Stomach (tissue), 4 donors: Measurements from ENCODE around the gene GUCY1A1.

Experiments used
- CTCF ChIP-seq, 7 experiments: fragments of 450-650 bp in 4 of 7; fragments of 200-600 bp in 3 of 7; sonication (generic) in 3 of 7; IDR thresholded peaks; one replicate each; pipeline ENCODE4 v1.5.1; 2016 to 2019; ENCODE audit warnings: antibody characterized with exemption in 7 of 7, control low read depth in 2 of 7, mild to moderate bottlenecking in 1 of 7
- POLR2A ChIP-seq, 4 donors: fragments of 450-650 bp; IDR thresholded peaks; one replicate each; pipeline ENCODE4 v1.6.1; 2016; ENCODE audit warnings: antibody characterized with exemption in 4 of 4, control low read depth in 2 of 4, mild to moderate bottlenecking in 1 of 4, moderate library complexity in 1 of 4
- POLR2AphosphoS5 ChIP-seq, 3 donors: sonication (generic); formaldehyde crosslinking; IDR thresholded peaks; one replicate each; pipeline ENCODE4 v1.6.1; 2016; ENCODE audit warnings: antibody characterized with exemption in 3 of 3

- TF ChIP-seq POLR2A (IDR thresholded peaks at IDR 0.05) (no peak), CTCF (IDR thresholded peaks at IDR 0.05) (no peak), POLR2AphosphoS5 (IDR thresholded peaks at IDR 0.05) (no peak)
These were observed 68.3 kb downstream of the GUCY1A1 start for GRCh38 chr4:155734951-155735350.
